Measurements from ENCODE around the gene DNM1L. TPM values are rescaled to one million over a fixed set of nuclear protein-coding genes. Genes with fewer than 3 reads are reported as not detected.

Gene DNM1L
- total and polyA plus RNA-seq, 10 of the 15 experiments (the other 5 are each of a cell fraction or from before 2014, with no cell fraction given) = 23.1 to 201 (median 63.9) TPM

DNA sequence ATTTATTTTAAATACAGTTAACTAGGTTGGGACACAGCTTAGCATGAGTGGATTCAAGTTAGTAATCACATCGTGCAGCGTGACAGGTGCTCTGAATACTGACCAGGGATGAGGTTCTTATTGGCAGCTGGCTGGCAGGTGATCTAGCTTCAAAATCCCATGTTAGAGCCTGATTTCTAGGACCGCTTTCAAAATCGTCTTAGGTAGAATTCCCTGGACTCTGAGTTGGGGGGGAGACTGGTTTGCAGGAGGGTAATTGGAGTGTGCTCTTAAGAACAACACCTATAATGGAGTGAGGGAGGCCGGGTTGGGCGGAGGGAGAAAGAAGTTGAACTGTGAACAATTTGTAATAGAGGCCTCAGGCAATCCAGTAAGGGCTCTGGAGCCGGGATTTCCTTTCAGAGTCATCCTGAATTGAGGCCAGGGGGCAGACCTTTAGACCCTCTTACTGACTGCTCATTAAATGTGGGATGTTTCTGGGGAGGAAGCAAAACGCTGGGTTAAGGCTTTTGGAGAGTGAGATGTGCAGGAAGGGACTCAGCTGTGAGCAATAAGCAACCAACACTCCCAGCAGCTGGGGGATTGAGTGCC lies 77.5 kb downstream of the DNM1L start:
- ChIA-PET CTCF (interaction anchor here (0.6 to 5.0 kb wide), 35 partner anchors 11 to 1271 kb away, joined by 3 to 110 read pairs (median 8); partner anchors contain the start of genes ALG10 and DNM1L), SMC1A (ENCODE audit: uncharacterized antibody, unreplicated experiment) (interaction anchor here (0.7 to 4.9 kb wide), 26 partner anchors 12 to 1279 kb away, joined by 3 to 67 read pairs (median 6); partner anchors contain the start of genes ALG10 and DNM1L), RAD21 (ENCODE audit: unreplicated experiment) (interaction anchor here (0.6 to 4.8 kb wide), 25 partner anchors 15 to 1279 kb away, joined by 3 to 82 read pairs (median 6); partner anchors contain the start of genes ALG10, DNM1L and ETFBKMT), POLR2A (interaction anchor here (0.5 to 1.6 kb wide), 4 partner anchors 14 to 1266 kb away, joined by 4 to 21 read pairs (median 6); partner anchors contain the start of gene ALG10)
- BruUV-seq (replicated peaks) = no TSS peak
- intact Hi-C loops (cut with micrococcal nuclease; ENCODE audit: unreplicated experiment) (loop anchor here (1.0 to 10.0 kb wide), 3 partner anchors 163 to 1266 kb away; partner anchors contain the start of gene ALG10), in situ Hi-C loops (cut with MboI) (loop anchor here (5.0 to 25.0 kb wide), 4 partner anchors 156 to 1606 kb away; partner anchors contain the start of gene ALG10)
- H3K9ac ChIP-seq (ENCODE audit: control insufficient read depth, insufficient read depth, low read length) = no peak overlapping the region
- no peak overlapping the region; the same call in 1 of the 2 replicates for H3K27ac ChIP-seq (ENCODE audit: control insufficient read depth, insufficient read depth)
- H2AFZ ChIP-seq (ENCODE audit: control insufficient read depth, low read depth, low read length) = peak overlapping the region; percentile 84
- TF ChIP-seq FOS (IDR thresholded peaks at IDR 0.05; ENCODE audit: borderline replicate concordance, extremely low read depth, insufficient read length) (no peak), ASH2L (IDR thresholded peaks at IDR 0.05; ENCODE audit: borderline replicate concordance, low read depth) (no peak), NFYA (IDR thresholded peaks at IDR 0.05; ENCODE audit: borderline replicate concordance, low read depth, low read length) (no peak)
- TF ChIP-seq, protein P1, sequence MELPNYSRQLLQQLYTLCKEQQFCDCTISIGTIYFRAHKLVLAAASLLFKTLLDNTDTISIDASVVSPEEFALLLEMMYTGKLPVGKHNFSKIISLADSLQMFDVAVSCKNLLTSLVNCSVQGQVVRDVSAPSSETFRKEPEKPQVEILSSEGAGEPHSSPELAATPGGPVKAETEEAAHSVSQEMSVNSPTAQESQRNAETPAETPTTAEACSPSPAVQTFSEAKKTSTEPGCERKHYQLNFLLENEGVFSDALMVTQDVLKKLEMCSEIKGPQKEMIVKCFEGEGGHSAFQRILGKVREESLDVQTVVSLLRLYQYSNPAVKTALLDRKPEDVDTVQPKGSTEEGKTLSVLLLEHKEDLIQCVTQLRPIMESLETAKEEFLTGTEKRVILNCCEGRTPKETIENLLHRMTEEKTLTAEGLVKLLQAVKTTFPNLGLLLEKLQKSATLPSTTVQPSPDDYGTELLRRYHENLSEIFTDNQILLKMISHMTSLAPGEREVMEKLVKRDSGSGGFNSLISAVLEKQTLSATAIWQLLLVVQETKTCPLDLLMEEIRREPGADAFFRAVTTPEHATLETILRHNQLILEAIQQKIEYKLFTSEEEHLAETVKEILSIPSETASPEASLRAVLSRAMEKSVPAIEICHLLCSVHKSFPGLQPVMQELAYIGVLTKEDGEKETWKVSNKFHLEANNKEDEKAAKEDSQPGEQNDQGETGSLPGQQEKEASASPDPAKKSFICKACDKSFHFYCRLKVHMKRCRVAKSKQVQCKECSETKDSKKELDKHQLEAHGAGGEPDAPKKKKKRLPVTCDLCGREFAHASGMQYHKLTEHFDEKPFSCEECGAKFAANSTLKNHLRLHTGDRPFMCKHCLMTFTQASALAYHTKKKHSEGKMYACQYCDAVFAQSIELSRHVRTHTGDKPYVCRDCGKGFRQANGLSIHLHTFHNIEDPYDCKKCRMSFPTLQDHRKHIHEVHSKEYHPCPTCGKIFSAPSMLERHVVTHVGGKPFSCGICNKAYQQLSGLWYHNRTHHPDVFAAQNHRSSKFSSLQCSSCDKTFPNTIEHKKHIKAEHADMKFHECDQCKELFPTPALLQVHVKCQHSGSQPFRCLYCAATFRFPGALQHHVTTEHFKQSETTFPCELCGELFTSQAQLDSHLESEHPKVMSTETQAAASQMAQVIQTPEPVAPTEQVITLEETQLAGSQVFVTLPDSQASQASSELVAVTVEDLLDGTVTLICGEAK (IDR thresholded peaks at IDR 0.05; ENCODE audit: borderline replicate concordance) = no peak
- TF ChIP-seq, protein P2, sequence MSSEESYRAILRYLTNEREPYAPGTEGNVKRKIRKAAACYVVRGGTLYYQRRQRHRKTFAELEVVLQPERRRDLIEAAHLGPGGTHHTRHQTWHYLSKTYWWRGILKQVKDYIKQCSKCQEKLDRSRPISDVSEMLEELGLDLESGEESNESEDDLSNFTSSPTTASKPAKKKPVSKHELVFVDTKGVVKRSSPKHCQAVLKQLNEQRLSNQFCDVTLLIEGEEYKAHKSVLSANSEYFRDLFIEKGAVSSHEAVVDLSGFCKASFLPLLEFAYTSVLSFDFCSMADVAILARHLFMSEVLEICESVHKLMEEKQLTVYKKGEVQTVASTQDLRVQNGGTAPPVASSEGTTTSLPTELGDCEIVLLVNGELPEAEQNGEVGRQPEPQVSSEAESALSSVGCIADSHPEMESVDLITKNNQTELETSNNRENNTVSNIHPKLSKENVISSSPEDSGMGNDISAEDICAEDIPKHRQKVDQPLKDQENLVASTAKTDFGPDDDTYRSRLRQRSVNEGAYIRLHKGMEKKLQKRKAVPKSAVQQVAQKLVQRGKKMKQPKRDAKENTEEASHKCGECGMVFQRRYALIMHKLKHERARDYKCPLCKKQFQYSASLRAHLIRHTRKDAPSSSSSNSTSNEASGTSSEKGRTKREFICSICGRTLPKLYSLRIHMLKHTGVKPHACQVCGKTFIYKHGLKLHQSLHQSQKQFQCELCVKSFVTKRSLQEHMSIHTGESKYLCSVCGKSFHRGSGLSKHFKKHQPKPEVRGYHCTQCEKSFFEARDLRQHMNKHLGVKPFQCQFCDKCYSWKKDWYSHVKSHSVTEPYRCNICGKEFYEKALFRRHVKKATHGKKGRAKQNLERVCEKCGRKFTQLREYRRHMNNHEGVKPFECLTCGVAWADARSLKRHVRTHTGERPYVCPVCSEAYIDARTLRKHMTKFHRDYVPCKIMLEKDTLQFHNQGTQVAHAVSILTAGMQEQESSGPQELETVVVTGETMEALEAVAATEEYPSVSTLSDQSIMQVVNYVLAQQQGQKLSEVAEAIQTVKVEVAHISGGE (CRISPR knock-in tag; IDR thresholded peaks at IDR 0.05) = no peak
- TF ChIP-seq, protein P3, sequence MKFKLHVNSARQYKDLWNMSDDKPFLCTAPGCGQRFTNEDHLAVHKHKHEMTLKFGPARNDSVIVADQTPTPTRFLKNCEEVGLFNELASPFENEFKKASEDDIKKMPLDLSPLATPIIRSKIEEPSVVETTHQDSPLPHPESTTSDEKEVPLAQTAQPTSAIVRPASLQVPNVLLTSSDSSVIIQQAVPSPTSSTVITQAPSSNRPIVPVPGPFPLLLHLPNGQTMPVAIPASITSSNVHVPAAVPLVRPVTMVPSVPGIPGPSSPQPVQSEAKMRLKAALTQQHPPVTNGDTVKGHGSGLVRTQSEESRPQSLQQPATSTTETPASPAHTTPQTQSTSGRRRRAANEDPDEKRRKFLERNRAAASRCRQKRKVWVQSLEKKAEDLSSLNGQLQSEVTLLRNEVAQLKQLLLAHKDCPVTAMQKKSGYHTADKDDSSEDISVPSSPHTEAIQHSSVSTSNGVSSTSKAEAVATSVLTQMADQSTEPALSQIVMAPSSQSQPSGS (IDR thresholded peaks at IDR 0.05; ENCODE audit: low read length) = 0 out of 2 replicates have a peak, but pooled peaks have one; percentile 2
- H3K4me1 ChIP-seq (ENCODE audit: control insufficient read depth, insufficient read depth, low read length) = no peaks in the 10 kb centered on the region
- peak overlapping the region; percentile 59 for H3K4me2 ChIP-seq (ENCODE audit: control insufficient read depth, insufficient read depth)
- H4K20me1 ChIP-seq (ENCODE audit: control insufficient read depth, insufficient read depth) = no peaks in the 10 kb centered on the region
- no peaks in the 10 kb centered on the region for H3K9me3 ChIP-seq (replicated peaks; ENCODE audit: control insufficient read depth, insufficient read depth, low read length)
- no peak overlapping the region for H3K4me3 ChIP-seq
- peaks cover 0 to 4% of the 10 kb centered on the region in 2 experiments; a peak in 1 of 4 replicates for H3K36me3 ChIP-seq (ENCODE audit: control insufficient read depth in 2 of 2, insufficient read depth in 2 of 2, low read length in 1 of 2)
- peaks cover 22% of the 10 kb centered on the region for H3K79me2 ChIP-seq (ENCODE audit: control insufficient read depth, insufficient read depth, low read length)
- 22% methylated on average over 8 of the region's 8 CpGs for WGBS (ENCODE audit: insufficient coverage, insufficient replicate concordance, low lambda C conversion rate, missing lambda C conversion rate)
- no peak for DNase-seq (ENCODE audit: low read depth, low spot score)
- no peak for ATAC-seq
- no peak for FAIRE-seq
- H3K27me3 ChIP-seq (replicated peaks in 1 of 2; ENCODE audit: control insufficient read depth in 2 of 2, insufficient read depth in 2 of 2, low read length in 1 of 2) = no peaks in the 10 kb centered on the region

All from GM12878 (cell line).